Right renal cortex interstitium (tissue), 3 donors: ENCODE data around the gene HERPUD1. TPM values are rescaled to one million over a fixed set of nuclear protein-coding genes. Genes with fewer than 3 reads are reported as not detected.
"Not testable (repeated sequence)": the region's sequence is repeated elsewhere in the genome, so short reads cannot be mapped to it uniquely, and the experiment has no call there.

Experiments used
- DNase-seq, 3 donors: peaks; one replicate each; pipeline ENCODE4 v3.0.0-alpha.2; 2013; ENCODE audit warnings: low read depth in 3 of 3, low spot score in 2 of 3
- polyA plus RNA-seq, 3 donors: library from polyadenylated mRNA; unstranded; fragments of 120-200 nt; gene quantifications; one replicate each; pipeline ENCODE4 v1.2.1, GENCODE V29; 2013; ENCODE audit not compliant: insufficient read length in 3 of 3

The HERPUD1 gene
- polyA plus RNA-seq, 3 donors = 120 to 152 (median 144) TPM

DNA sequence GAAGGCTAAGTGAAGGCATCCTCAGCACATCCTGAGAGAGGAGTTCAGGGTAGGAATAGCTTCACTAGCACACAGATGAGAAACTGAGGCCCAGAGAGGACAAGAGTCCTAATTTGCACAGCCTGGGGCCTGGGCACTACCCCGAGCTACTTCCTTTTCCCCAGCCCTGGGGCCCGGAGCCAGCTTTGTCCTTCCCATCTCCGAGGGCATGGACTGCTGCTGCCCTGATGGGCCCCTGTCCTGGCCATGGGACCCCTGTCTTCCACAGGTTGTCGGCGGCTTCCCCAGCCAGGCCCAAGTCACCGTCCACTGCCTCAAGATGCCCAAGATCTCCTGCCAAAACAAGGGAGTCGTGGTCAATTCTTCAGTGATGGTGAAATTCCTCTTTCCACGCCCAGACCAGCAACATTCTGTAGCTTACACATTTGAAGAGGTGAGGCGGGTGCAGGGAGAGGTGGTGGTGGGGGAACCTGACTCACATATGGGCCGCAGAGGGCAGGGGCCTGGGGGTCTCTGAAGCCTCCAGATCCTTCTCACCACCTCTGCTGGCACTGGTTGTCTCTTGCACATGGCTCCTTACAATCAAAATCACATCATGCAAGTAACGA, 46.0 kb downstream of the HERPUD1 start:
- no peak for DNase-seq

DNA sequence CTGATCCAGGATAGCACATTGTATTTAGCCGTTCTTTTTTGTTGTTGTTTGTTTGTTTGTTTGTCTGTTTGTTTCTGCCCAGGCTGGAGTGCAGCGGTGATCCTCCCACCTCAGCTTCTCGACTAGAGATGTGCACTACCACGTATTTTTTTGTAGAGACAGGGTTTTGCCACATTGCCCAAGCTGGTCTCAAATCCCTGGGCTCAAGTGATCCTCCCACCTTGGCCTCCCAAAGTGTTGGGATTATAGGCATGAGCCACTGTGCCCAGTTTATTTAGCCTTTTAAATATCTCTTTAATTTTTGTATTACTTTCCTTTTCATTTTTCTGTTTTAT, 48.2 kb downstream of the HERPUD1 start:
- no peak for DNase-seq

DNA sequence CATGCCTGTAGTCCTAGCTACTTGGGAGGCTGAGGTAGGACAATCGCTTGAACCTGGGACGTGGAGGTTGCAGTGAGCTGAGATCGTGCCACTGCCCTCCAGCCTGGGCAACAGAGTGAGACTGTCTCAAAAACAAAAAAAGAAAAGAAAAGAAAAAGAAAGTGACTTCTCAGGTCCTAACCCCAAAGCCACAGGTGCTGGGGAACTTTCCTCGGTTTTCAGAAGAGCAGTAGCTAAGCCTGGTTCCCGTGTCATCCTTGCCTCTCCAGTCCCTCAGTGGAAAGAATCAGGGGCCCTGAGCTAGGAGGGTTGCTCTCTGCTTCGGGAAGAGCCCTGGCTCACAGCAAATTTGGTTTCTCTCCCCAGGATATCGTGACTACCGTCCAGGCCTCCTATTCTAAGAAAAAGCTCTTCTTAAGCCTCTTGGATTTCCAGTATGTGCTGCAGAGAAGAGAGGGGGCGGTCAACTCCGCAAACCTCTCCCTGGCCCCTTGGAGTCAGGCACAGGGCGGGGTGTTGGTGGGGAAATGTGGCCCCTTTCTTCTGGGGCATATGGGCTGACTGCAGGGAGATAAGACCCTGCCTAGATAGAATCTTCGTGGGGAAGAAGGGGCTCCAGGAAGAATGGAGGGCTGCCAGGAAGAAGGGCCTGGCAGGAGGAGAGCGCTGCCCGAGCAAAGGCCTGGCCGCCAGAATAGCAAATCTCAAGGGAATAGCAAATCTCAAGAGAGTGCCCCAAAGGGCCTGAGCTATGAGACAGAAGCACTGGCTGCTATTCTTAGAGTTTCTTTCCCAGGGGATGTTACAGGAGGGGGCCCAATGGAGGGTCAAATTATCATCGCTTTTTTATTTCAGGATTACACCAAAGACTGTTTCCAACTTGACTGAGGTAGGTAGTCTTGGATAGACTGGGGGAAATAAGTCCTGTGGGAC, 49.1 kb downstream of the HERPUD1 start:
- DNase-seq = no peak

GRCh38 chr16:56981729-56982271, 49.9 kb downstream of the HERPUD1 start:
- no peak for DNase-seq

- no peak for DNase-seq
Observed at GRCh38 chr16:56982695-56983094, 50.8 kb downstream of the HERPUD1 start.

DNA sequence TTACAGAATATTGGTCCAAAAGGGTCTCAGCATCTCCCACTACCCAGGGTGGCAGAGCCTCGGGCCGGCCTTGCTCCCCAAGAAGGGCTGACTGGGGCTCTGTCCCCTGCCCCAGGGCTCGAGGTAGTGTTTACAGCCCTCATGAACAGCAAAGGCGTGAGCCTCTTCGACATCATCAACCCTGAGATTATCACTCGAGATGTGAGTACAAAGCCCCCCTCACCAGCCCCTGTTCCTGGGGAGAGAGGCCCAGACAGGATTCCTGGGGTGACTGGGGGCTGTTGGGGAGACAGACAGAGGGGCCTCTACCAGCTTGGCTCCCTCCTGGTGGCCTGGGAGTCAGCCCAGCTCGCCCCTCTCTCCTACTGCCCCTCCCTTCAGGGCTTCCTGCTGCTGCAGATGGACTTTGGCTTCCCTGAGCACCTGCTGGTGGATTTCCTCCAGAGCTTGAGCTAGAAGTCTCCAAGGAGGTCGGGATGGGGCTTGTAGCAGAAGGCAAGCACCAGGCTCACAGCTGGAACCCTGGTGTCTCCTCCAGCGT, 51.3 kb downstream of the HERPUD1 start:
- no peak for DNase-seq

GRCh38 chr16:56984639-56985038, 52.7 kb downstream of the HERPUD1 start:
- no peak for DNase-seq

- no peak for DNase-seq
Observed at GRCh38 chr16:56985288-56985961, 53.5 kb downstream of the HERPUD1 start.

- DNase-seq = no peak
Observed at GRCh38 chr16:56985962-56986360, 54.0 kb downstream of the HERPUD1 start.

GRCh38 chr16:56986361-56986760, 54.4 kb downstream of the HERPUD1 start:
- no peak for DNase-seq

DNA sequence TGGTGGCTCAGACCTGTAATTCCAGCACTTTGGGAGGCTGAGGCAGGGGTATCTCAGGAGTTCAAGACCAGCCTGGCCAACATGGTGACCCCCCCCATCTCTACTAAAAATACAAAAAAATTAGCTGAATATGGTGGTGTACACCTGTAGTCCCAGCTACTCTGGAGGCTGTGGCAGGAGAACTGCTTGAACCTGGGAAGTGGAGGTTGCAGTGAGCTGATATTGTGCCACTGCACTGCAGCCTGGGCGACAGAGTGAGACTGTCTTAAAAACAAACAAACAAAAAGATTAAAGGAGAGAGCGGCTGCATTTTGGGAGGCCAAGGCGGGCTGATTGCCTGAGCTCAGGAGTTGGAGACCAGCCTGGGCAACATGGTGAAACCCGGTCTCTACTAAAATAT, 55.0 kb downstream of the HERPUD1 start:
- DNase-seq = not testable (repeated sequence)

GRCh38 chr16:56987692-56988091, 55.8 kb downstream of the HERPUD1 start:
- no peak for DNase-seq

GRCh38 chr16:56988161-56988947, 56.4 kb downstream of the HERPUD1 start:
- DNase-seq = no peak

DNA sequence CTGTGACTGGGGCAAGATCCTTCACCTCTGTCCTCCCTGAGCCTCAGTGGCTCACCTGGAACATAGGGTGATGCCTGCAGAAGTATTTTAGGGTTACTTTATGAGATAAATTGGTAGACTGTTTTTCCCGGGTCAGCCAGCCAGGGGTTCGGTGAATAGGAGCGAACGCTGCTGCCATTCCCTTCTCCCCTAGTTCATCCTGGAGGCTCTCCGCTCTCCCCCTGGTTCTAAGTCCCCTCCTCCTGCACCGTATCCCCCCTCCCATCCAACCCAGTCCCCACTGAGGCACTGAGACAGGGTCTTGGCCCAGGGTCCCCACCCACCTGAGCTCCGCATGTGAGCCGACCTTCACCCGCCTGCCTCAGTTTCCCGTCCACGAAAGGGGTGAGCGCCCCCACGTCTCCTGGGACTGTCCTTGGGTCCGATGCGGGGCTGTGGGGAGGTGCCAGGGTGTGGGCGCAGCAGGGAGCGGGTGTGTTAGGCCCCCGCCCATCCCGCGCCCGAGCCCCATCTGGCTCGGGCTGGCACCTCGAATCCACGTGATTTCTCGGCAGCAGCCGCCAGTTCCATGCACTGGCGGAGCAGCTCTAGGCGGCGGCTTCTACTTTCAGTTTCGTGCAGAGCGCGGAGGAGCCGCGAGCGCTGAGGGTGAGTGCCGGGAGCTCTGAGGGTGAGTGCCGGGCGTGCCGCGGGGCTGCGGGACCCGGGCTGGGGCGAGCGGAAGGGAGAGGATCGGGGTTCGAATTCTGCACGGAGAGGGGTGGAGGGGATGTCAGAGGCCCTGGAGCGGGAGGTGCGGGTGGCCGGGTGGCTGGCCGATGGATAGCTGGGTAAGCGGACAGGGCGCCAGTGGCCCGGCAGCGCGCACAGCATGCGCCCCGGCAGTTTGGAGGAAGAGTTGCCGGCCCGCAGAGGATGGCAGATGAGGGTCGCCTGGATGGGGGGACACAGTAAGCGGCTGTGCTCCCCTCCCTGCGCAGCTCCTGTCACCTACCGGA, 57.3 kb downstream of the HERPUD1 start, which contains the start of gene NLRC5:
NLRC5 (plus strand) TSS at position 610 of the 998 bp plus-strand sequence. CDS start 31,156 bp downstream, outside the sequence.
- DNase-seq = peak in 2 of 3 donors; percentile 45 to 67

GRCh38 chr16:56989988-56990387, 58.0 kb downstream of the HERPUD1 start:
- DNase-seq = no peak

GRCh38 chr16:56990407-56991286, 58.7 kb downstream of the HERPUD1 start:
- DNase-seq = no peak

DNA sequence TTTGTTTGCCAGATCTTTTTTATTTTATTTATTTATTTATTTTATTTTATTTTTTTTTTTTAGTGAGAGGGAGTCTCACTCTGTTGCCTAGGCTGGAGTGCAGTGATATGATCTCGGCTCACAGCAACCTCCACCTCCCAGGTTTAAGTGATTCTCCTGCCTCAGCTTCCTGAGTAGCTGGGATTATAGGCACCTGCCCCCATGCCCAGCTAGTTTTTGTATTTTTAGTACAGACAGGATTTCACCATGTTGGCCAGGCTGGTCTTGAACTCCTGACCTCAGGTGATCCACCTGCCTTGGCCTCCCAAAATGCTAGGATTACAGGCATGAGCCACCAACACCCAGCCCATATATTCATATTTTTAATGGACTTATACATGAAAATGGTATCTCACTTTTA, 60.5 kb downstream of the HERPUD1 start:
- not testable (repeated sequence) for DNase-seq

DNA sequence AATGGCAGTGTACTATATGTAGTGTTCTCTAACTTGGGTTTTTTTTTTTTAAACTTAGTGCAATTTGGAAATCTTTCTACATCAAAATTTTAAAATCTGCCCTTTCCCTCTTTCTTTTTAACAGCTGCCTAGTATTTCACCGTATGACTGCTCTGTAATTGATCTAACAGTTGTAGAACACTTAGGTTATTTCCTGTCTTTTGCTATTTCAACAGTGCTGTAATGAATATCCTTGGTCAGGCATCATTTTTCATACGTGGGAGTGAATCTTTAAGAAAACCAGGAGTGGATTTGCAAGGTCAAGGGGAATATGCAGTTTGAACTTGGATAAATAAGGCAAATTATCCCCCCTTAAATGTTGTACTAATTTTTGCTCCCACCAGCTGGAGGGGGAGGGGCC, 61.3 kb downstream of the HERPUD1 start:
- no peak for DNase-seq
